AML-193 (cell line): ENCODE data around the gene BEND3.
A peak's percentile ranks its signal among the peaks of the same experiment; 100 is the strongest.

Source experiments
- DNase-seq, 2 experiments: peaks; one replicate each; lab custom pipeline; 2025; lab: John Stamatoyannopoulos, UW

The BEND3 gene

GRCh38 chr6:107083047-107083768, 32.1 kb downstream of the BEND3 start:
- no peak for DNase-seq

GRCh38 chr6:107082045-107082444, 33.3 kb downstream of the BEND3 start:
- DNase-seq, result no peak

GRCh38 chr6:107080036-107080435, 35.3 kb downstream of the BEND3 start:
- DNase-seq, result no peak

- no peak for DNase-seq
These were observed 35.9 kb downstream of the BEND3 start for GRCh38 chr6:107079429-107079828.

GRCh38 chr6:107077710-107078109, 37.6 kb downstream of the BEND3 start:
- DNase-seq, result no peak

GRCh38 chr6:107075951-107076381, 39.3 kb downstream of the BEND3 start:
- DNase-seq, result peak; percentile 44 to 45

GRCh38 chr6:107070686-107071085, 44.6 kb downstream of the BEND3 start:
- DNase-seq, result no peak

GRCh38 chr6:107069631-107070548, 45.4 kb downstream of the BEND3 start:
- no peak for DNase-seq

- no peak for DNase-seq
These were observed 46.4 kb downstream of the BEND3 start for GRCh38 chr6:107068691-107069630.

GRCh38 chr6:107066697-107067659, 48.3 kb downstream of the BEND3 start:
- DNase-seq, result no peak

- DNase-seq, result peak; percentile 84 to 87
These were observed 50.7 kb downstream of the BEND3 start for GRCh38 chr6:107064579-107065065.

- no peak for DNase-seq
These were observed 52.6 kb downstream of the BEND3 start for GRCh38 chr6:107062691-107063090.

- no peak for DNase-seq
These were observed 53.9 kb downstream of the BEND3 start for GRCh38 chr6:107061125-107062020.

GRCh38 chr6:107060704-107061103, 54.6 kb downstream of the BEND3 start:
- no peak for DNase-seq

- DNase-seq, result no peak
These were observed 55.7 kb downstream of the BEND3 start for GRCh38 chr6:107059606-107060005.

- DNase-seq, result no peak
These were observed 57.6 kb downstream of the BEND3 start for GRCh38 chr6:107057679-107058078.

GRCh38 chr6:107056796-107057195, 58.5 kb downstream of the BEND3 start:
- no peak for DNase-seq

GRCh38 chr6:107047807-107048206, 67.5 kb downstream of the BEND3 start:
- DNase-seq, result no peak

GRCh38 chr6:107045826-107046675, 69.3 kb downstream of the BEND3 start:
- no peak for DNase-seq
